ENCODE measurements around the gene GOLGA2. TPM values are rescaled to one million over a fixed set of nuclear protein-coding genes. Genes with fewer than 3 reads are reported as not detected.

Gene GOLGA2
- total RNA-seq, 1 donor from 2014 or later = 86.9 TPM

GRCh38 chr9:128310461-128310860, 34.7 kb upstream of the GOLGA2 start:
- H3K27ac ChIP-seq (replicated peaks) = peak overlapping the region; percentile 81
- peaks cover 71% of the 10 kb centered on the region for H3K36me3 ChIP-seq
- DNase-seq = peak; percentile 46
- intact Hi-C loops (cut with micrococcal nuclease) = no loop called here
- no peak overlapping the region for H3K4me3 ChIP-seq
- H3K9me3 ChIP-seq (replicated peaks) = no peaks in the 10 kb centered on the region
- no peak for TF ChIP-seq CTCF (IDR thresholded peaks at IDR 0.05; ENCODE audit: borderline replicate concordance)
- no peaks in the 10 kb centered on the region for H3K27me3 ChIP-seq (ENCODE audit: low read depth)
- H3K4me1 ChIP-seq = peaks cover 19% of the 10 kb centered on the region

- peaks cover 19% of the 10 kb centered on the region for H3K4me1 ChIP-seq
- H3K27me3 ChIP-seq (ENCODE audit: low read depth) = no peaks in the 10 kb centered on the region
- DNase-seq = no peak
- no peak for TF ChIP-seq CTCF (IDR thresholded peaks at IDR 0.05; ENCODE audit: borderline replicate concordance)
- intact Hi-C loops (cut with micrococcal nuclease) = no loop called here
- H3K9me3 ChIP-seq (replicated peaks) = no peaks in the 10 kb centered on the region
- H3K27ac ChIP-seq (replicated peaks) = peak overlapping the region; percentile 81
- peaks cover 62% of the 10 kb centered on the region for H3K36me3 ChIP-seq
- H3K4me3 ChIP-seq = no peak overlapping the region
Observed at GRCh38 chr9:128309551-128309950, 33.7 kb upstream of the GOLGA2 start.

GRCh38 chr9:128304971-128305288, 29.1 kb upstream of the GOLGA2 start:
- no peak for TF ChIP-seq CTCF (IDR thresholded peaks at IDR 0.05; ENCODE audit: borderline replicate concordance)
- no peaks in the 10 kb centered on the region for H3K27me3 ChIP-seq (ENCODE audit: low read depth)
- intact Hi-C loops (cut with micrococcal nuclease) = no loop called here

GRCh38 chr9:128304136-128304970, 28.5 kb upstream of the GOLGA2 start:
- Histone ChIP-seq H3K36me3 (peaks cover 15% of the 10 kb centered on the region), H3K4me1 (peaks cover 9% of the 10 kb centered on the region), H3K27me3 (ENCODE audit: low read depth) (no peaks in the 10 kb centered on the region), H3K4me3 (no peak overlapping the region), H3K9me3 (replicated peaks) (no peaks in the 10 kb centered on the region), H3K27ac (replicated peaks) (no peak overlapping the region)
- DNase-seq = no peak
- intact Hi-C loops (cut with micrococcal nuclease) = no loop called here
- TF ChIP-seq CTCF (IDR thresholded peaks at IDR 0.05; ENCODE audit: borderline replicate concordance) = no peak

More at GRCh38 chr9:128304971-128305288, 29.1 kb upstream of the GOLGA2 start:
- Histone ChIP-seq H3K4me3 (no peak overlapping the region), H3K27ac (replicated peaks) (no peak overlapping the region), H3K4me1 (peaks cover 13% of the 10 kb centered on the region), H3K36me3 (peaks cover 21% of the 10 kb centered on the region), H3K9me3 (replicated peaks) (no peaks in the 10 kb centered on the region)
- DNase-seq = no peak

- intact Hi-C loops (cut with micrococcal nuclease) = no loop called here
- TF ChIP-seq CTCF (IDR thresholded peaks at IDR 0.05; ENCODE audit: borderline replicate concordance) = no peak
Observed at GRCh38 chr9:128298535-128299482, 23.0 kb upstream of the GOLGA2 start.

More at GRCh38 chr9:128298535-128299482, 23.0 kb upstream of the GOLGA2 start:
- Histone ChIP-seq H3K4me1 (peaks cover 4% of the 10 kb centered on the region), H3K9me3 (replicated peaks) (no peaks in the 10 kb centered on the region), H3K27me3 (ENCODE audit: low read depth) (no peaks in the 10 kb centered on the region), H3K36me3 (peaks cover 6% of the 10 kb centered on the region), H3K27ac (replicated peaks) (no peak overlapping the region), H3K4me3 (no peak overlapping the region)
- DNase-seq = no peak
